Rectal smooth muscle tissue (tissue), 1 donor: ENCODE data around the gene ADTRP.

Experiments used
- H3K27ac ChIP-seq: one replicate; pipeline ENCODE4 v1.7.0; 2013; ENCODE audit warnings: low read depth, low read length, inconsistent platforms
- H3K27me3 ChIP-seq: one replicate; pipeline ENCODE4 v1.7.0; 2013; ENCODE audit warnings: low read length; ENCODE audit not compliant: control insufficient read depth, insufficient read depth
- H3K36me3 ChIP-seq: one replicate; pipeline ENCODE4 v1.7.0; 2013; ENCODE audit warnings: low read length; ENCODE audit not compliant: control insufficient read depth, insufficient read depth
- H3K4me1 ChIP-seq: one replicate; pipeline ENCODE4 v1.7.0; 2013; ENCODE audit warnings: low read length; ENCODE audit not compliant: control insufficient read depth, insufficient read depth
- H3K4me3 ChIP-seq: one replicate; pipeline ENCODE4 v1.7.0; 2013; ENCODE audit warnings: low read length
- H3K9ac ChIP-seq: one replicate; pipeline ENCODE4 v1.7.0; 2013; ENCODE audit warnings: low read length

ADTRP gene

GRCh38 chr6:11722805-11723631 is 55.6 kb downstream of the ADTRP start:
- H3K9ac ChIP-seq: no peak overlapping the region

GRCh38 chr6:11722220-11722619 is 56.4 kb downstream of the ADTRP start:
- Histone ChIP-seq H3K27me3 (no peaks in the 10 kb centered on the region), H3K4me3 (no peak overlapping the region), H3K4me1 (no peaks in the 10 kb centered on the region), H3K9ac (no peak overlapping the region), H3K27ac (no peak overlapping the region), H3K36me3 (no peaks in the 10 kb centered on the region)

More at GRCh38 chr6:11722805-11723631, 55.6 kb downstream of the ADTRP start:
- Histone ChIP-seq H3K27ac (no peak overlapping the region), H3K4me3 (no peak overlapping the region), H3K27me3 (no peaks in the 10 kb centered on the region), H3K36me3 (no peaks in the 10 kb centered on the region), H3K4me1 (no peaks in the 10 kb centered on the region)

- Histone ChIP-seq H3K27me3 (no peaks in the 10 kb centered on the region), H3K4me3 (no peak overlapping the region), H3K27ac (no peak overlapping the region), H3K9ac (no peak overlapping the region), H3K4me1 (no peaks in the 10 kb centered on the region), H3K36me3 (no peaks in the 10 kb centered on the region)
Measured at GRCh38 chr6:11718463-11718862, 60.1 kb downstream of the ADTRP start.

GRCh38 chr6:11718031-11718430 is 60.6 kb downstream of the ADTRP start:
- Histone ChIP-seq H3K4me3 (no peak overlapping the region), H3K27me3 (no peaks in the 10 kb centered on the region), H3K9ac (no peak overlapping the region), H3K4me1 (no peaks in the 10 kb centered on the region), H3K36me3 (no peaks in the 10 kb centered on the region), H3K27ac (no peak overlapping the region)

- Histone ChIP-seq H3K36me3 (no peaks in the 10 kb centered on the region), H3K4me3 (no peak overlapping the region), H3K4me1 (peaks cover 3% of the 10 kb centered on the region), H3K27me3 (no peaks in the 10 kb centered on the region), H3K27ac (no peak overlapping the region), H3K9ac (no peak overlapping the region)
Measured at GRCh38 chr6:11714798-11715285, 63.8 kb downstream of the ADTRP start.

- H3K27ac ChIP-seq: no peak overlapping the region
- no peaks in the 10 kb centered on the region for H3K36me3 ChIP-seq
- H3K27me3 ChIP-seq: no peaks in the 10 kb centered on the region
- H3K4me3 ChIP-seq: no peak overlapping the region
- no peak overlapping the region for H3K9ac ChIP-seq
- peaks cover 3% of the 10 kb centered on the region for H3K4me1 ChIP-seq
Measured at GRCh38 chr6:11714116-11714797, 64.3 kb downstream of the ADTRP start.

GRCh38 chr6:11712760-11713159 is 65.8 kb downstream of the ADTRP start:
- no peaks in the 10 kb centered on the region for H3K27me3 ChIP-seq
- no peak overlapping the region for H3K4me3 ChIP-seq
- no peak overlapping the region for H3K9ac ChIP-seq
- H3K4me1 ChIP-seq: peaks cover 3% of the 10 kb centered on the region
- no peak overlapping the region for H3K27ac ChIP-seq
- H3K36me3 ChIP-seq: no peaks in the 10 kb centered on the region

- no peak overlapping the region for H3K27ac ChIP-seq
- no peak overlapping the region for H3K4me3 ChIP-seq
- H3K27me3 ChIP-seq: no peaks in the 10 kb centered on the region
- peaks cover 3% of the 10 kb centered on the region for H3K4me1 ChIP-seq
- no peaks in the 10 kb centered on the region for H3K36me3 ChIP-seq
- no peak overlapping the region for H3K9ac ChIP-seq
Measured at GRCh38 chr6:11711984-11712711, 66.5 kb downstream of the ADTRP start.

GRCh38 chr6:11711003-11711983 is 67.3 kb downstream of the ADTRP start:
- Histone ChIP-seq H3K4me3 (no peak overlapping the region), H3K9ac (no peak overlapping the region), H3K27ac (no peak overlapping the region), H3K27me3 (no peaks in the 10 kb centered on the region), H3K36me3 (no peaks in the 10 kb centered on the region), H3K4me1 (peaks cover 3% of the 10 kb centered on the region)

- H3K4me3 ChIP-seq: no peak overlapping the region
- no peaks in the 10 kb centered on the region for H3K27me3 ChIP-seq
- H3K36me3 ChIP-seq: no peaks in the 10 kb centered on the region
- H3K4me1 ChIP-seq: peaks cover 3% of the 10 kb centered on the region
- H3K27ac ChIP-seq: no peak overlapping the region
- H3K9ac ChIP-seq: no peak overlapping the region
Measured at GRCh38 chr6:11710311-11710761, 68.3 kb downstream of the ADTRP start.

GRCh38 chr6:11706171-11706570 is 72.4 kb downstream of the ADTRP start:
- peaks cover 3% of the 10 kb centered on the region for H3K4me1 ChIP-seq
- H3K36me3 ChIP-seq: no peaks in the 10 kb centered on the region
- H3K27ac ChIP-seq: no peak overlapping the region
- no peaks in the 10 kb centered on the region for H3K27me3 ChIP-seq
- no peak overlapping the region for H3K9ac ChIP-seq
- H3K4me3 ChIP-seq: no peak overlapping the region
